ENCODE results near the gene AP2A2. TPM values are rescaled to one million over a fixed set of nuclear protein-coding genes. Genes with fewer than 3 reads are reported as not detected.
A peak's percentile ranks its signal among the peaks of the same experiment; 100 is the strongest.

Gene AP2A2
- total RNA-seq, 2 donors from 2014 or later, result 69.1 to 76.2 TPM

GRCh38 chr11:909406-909805 is 16.3 kb upstream of the AP2A2 start:
- peak overlapping the region; percentile 81 for H3K4me3 Mint-ChIP-seq
- peaks cover 26% of the 10 kb centered on the region for H3K36me3 Mint-ChIP-seq (ENCODE audit: low read depth)
- ATAC-seq (replicated peaks), result no peak
- no peaks in the 10 kb centered on the region for H3K9me3 Mint-ChIP-seq
- H3K27me3 Mint-ChIP-seq, result no peaks in the 10 kb centered on the region
- H3K4me1 Mint-ChIP-seq, result peaks cover 10% of the 10 kb centered on the region
- H3K27ac Mint-ChIP-seq, result peak overlapping the region; percentile 15

GRCh38 chr11:910044-910588 is 15.6 kb upstream of the AP2A2 start:
- Mint-ChIP-seq H3K27me3 (no peaks in the 10 kb centered on the region), H3K36me3 (ENCODE audit: low read depth) (peaks cover 19% of the 10 kb centered on the region), H3K27ac (peak overlapping the region; percentile 54), H3K4me3 (peak overlapping the region; percentile 81), H3K4me1 (peaks cover 10% of the 10 kb centered on the region), H3K9me3 (no peaks in the 10 kb centered on the region)
- peak; percentile 25 for ATAC-seq (replicated peaks)

GRCh38 chr11:910589-911030 is 15.1 kb upstream of the AP2A2 start, which contains the start of gene CHID1:
Gene CHID1 (minus strand): TSS chr11:910810. CDS start chr11:904816, 5,994 bp downstream.
- ATAC-seq (replicated peaks), result peak; percentile 97
- Mint-ChIP-seq H3K27ac (peak within 1 kb of the TSS; percentile 95), H3K4me3 (peak within 1 kb of the TSS; percentile 96), H3K27me3 (no peaks in the 10 kb centered on the region), H3K4me1 (peaks cover 10% of the 10 kb centered on the region), H3K9me3 (no peaks in the 10 kb centered on the region), H3K36me3 (ENCODE audit: low read depth) (peaks cover 17% of the 10 kb centered on the region)

- Mint-ChIP-seq H3K27me3 (no peaks in the 10 kb centered on the region), H3K36me3 (ENCODE audit: low read depth) (peaks cover 13% of the 10 kb centered on the region), H3K27ac (peak overlapping the region; percentile 95), H3K9me3 (no peaks in the 10 kb centered on the region), H3K4me3 (peak overlapping the region; percentile 96), H3K4me1 (peaks cover 10% of the 10 kb centered on the region)
- peak; percentile 42 for ATAC-seq (replicated peaks)
These were observed 14.4 kb upstream of the AP2A2 start for GRCh38 chr11:911031-911889.

GRCh38 chr11:911890-912219 is 13.8 kb upstream of the AP2A2 start:
- H3K36me3 Mint-ChIP-seq (ENCODE audit: low read depth), result peaks cover 12% of the 10 kb centered on the region

GRCh38 chr11:912266-912665 is 13.4 kb upstream of the AP2A2 start:
- Mint-ChIP-seq H3K4me1 (peaks cover 10% of the 10 kb centered on the region), H3K4me3 (peak overlapping the region; percentile 96), H3K27ac (peak overlapping the region; percentile 95), H3K27me3 (no peaks in the 10 kb centered on the region), H3K36me3 (ENCODE audit: low read depth) (peaks cover 8% of the 10 kb centered on the region), H3K9me3 (no peaks in the 10 kb centered on the region)
- ATAC-seq (replicated peaks), result no peak

More at GRCh38 chr11:911890-912219, 13.8 kb upstream of the AP2A2 start:
- peaks cover 10% of the 10 kb centered on the region for H3K4me1 Mint-ChIP-seq
- H3K27ac Mint-ChIP-seq, result peak overlapping the region; percentile 95
- H3K4me3 Mint-ChIP-seq, result peak overlapping the region; percentile 96
- H3K9me3 Mint-ChIP-seq, result no peaks in the 10 kb centered on the region
- H3K27me3 Mint-ChIP-seq, result no peaks in the 10 kb centered on the region
- no peak for ATAC-seq (replicated peaks)

- Mint-ChIP-seq H3K27ac (no peak overlapping the region), H3K4me1 (peaks cover 10% of the 10 kb centered on the region), H3K4me3 (peak overlapping the region; percentile 31), H3K36me3 (ENCODE audit: low read depth) (peaks cover 5% of the 10 kb centered on the region), H3K9me3 (no peaks in the 10 kb centered on the region), H3K27me3 (no peaks in the 10 kb centered on the region)
- no peak for ATAC-seq (replicated peaks)
These were observed 12.6 kb upstream of the AP2A2 start for GRCh38 chr11:913043-913442.

GRCh38 chr11:914204-914603 is 11.5 kb upstream of the AP2A2 start:
- Mint-ChIP-seq H3K36me3 (ENCODE audit: low read depth) (peaks cover 5% of the 10 kb centered on the region), H3K4me3 (no peak overlapping the region), H3K9me3 (no peaks in the 10 kb centered on the region), H3K4me1 (peaks cover 6% of the 10 kb centered on the region), H3K27me3 (no peaks in the 10 kb centered on the region), H3K27ac (no peak overlapping the region)
- no peak for ATAC-seq (replicated peaks)

GRCh38 chr11:914747-915501 is 10.7 kb upstream of the AP2A2 start:
- no peak for ATAC-seq (replicated peaks)

GRCh38 chr11:917426-917825 is 8.2 kb upstream of the AP2A2 start:
- no peak for ATAC-seq (replicated peaks)
- Mint-ChIP-seq H3K27ac (peak overlapping the region; percentile 15), H3K4me3 (no peak overlapping the region), H3K36me3 (ENCODE audit: low read depth) (no peaks in the 10 kb centered on the region), H3K4me1 (no peaks in the 10 kb centered on the region), H3K9me3 (no peaks in the 10 kb centered on the region), H3K27me3 (no peaks in the 10 kb centered on the region)

More at GRCh38 chr11:914747-915501, 10.7 kb upstream of the AP2A2 start:
- no peak overlapping the region for H3K4me3 Mint-ChIP-seq
- no peaks in the 10 kb centered on the region for H3K9me3 Mint-ChIP-seq
- no peak overlapping the region for H3K27ac Mint-ChIP-seq
- peaks cover 5% of the 10 kb centered on the region for H3K36me3 Mint-ChIP-seq (ENCODE audit: low read depth)
- H3K27me3 Mint-ChIP-seq, result no peaks in the 10 kb centered on the region
- H3K4me1 Mint-ChIP-seq, result peaks cover 5% of the 10 kb centered on the region

- Mint-ChIP-seq H3K4me1 (no peaks in the 10 kb centered on the region), H3K27me3 (no peaks in the 10 kb centered on the region), H3K27ac (no peak overlapping the region), H3K9me3 (no peaks in the 10 kb centered on the region), H3K4me3 (no peak overlapping the region), H3K36me3 (ENCODE audit: low read depth) (peaks cover 9% of the 10 kb centered on the region)
- no peak for ATAC-seq (replicated peaks)
These were observed 3.6 kb upstream of the AP2A2 start for GRCh38 chr11:921921-922678.

- H3K9me3 Mint-ChIP-seq, result no peaks in the 10 kb centered on the region
- no peak for ATAC-seq (replicated peaks)
- H3K36me3 Mint-ChIP-seq (ENCODE audit: low read depth), result peaks cover 17% of the 10 kb centered on the region
- H3K4me3 Mint-ChIP-seq, result peak overlapping the region; percentile 11
- H3K27ac Mint-ChIP-seq, result no peak overlapping the region
- H3K4me1 Mint-ChIP-seq, result peaks cover 4% of the 10 kb centered on the region
- H3K27me3 Mint-ChIP-seq, result no peaks in the 10 kb centered on the region
These were observed 1.8 kb upstream of the AP2A2 start for GRCh38 chr11:923691-924405.

- Mint-ChIP-seq H3K9me3 (no peaks in the 10 kb centered on the region), H3K4me3 (peak overlapping the region; percentile 11), H3K27ac (no peak overlapping the region), H3K36me3 (ENCODE audit: low read depth) (peaks cover 20% of the 10 kb centered on the region), H3K27me3 (no peaks in the 10 kb centered on the region), H3K4me1 (peaks cover 6% of the 10 kb centered on the region)
- ATAC-seq (replicated peaks), result no peak
These were observed 1.1 kb upstream of the AP2A2 start for GRCh38 chr11:924406-925157.

All from activated T-helper 17 cell treated with anti-CD3 and anti-CD28 coated beads, Interleukin-2, amount 50 U/mL, for 72 hours (primary cell).